Measurements from ENCODE around the gene CCDC110. TPM values are rescaled to one million over a fixed set of nuclear protein-coding genes. Genes with fewer than 3 reads are reported as not detected.

CCDC110 gene
- total RNA-seq, 4 donors from 2014 or later: 0.67 to 7.5 (median 2.4) TPM

GRCh38 chr4:185469580-185470154, 1.9 kb downstream of the CCDC110 start:
- no peak overlapping the region for H3K27ac ChIP-seq
- no peak overlapping the region for H3K4me3 ChIP-seq
- no peaks in the 10 kb centered on the region for H3K36me3 ChIP-seq
- TF ChIP-seq POLR2A (IDR thresholded peaks at IDR 0.05): no peak
- TF ChIP-seq POLR2AphosphoS5 (IDR thresholded peaks at IDR 0.05): no peak
- no peak for TF ChIP-seq EP300 (IDR thresholded peaks at IDR 0.05)
- TF ChIP-seq CTCF (IDR thresholded peaks at IDR 0.05): no peak
- no peak for ATAC-seq
- peaks cover 0 to 23% (median 0%) of the 10 kb centered on the region in 3 donors for H3K4me1 ChIP-seq
- 69 to 92% methylated on average over 3 to 7 of the region's 9 CpGs for WGBS, 2 donors (ENCODE audit: low coverage in 1 of 2)
- no peaks in the 10 kb centered on the region for H3K27me3 ChIP-seq
- H3K9me3 ChIP-seq: no peaks in the 10 kb centered on the region

- no peak for ATAC-seq
- no peak for TF ChIP-seq EP300 (IDR thresholded peaks at IDR 0.05)
- 80% methylated on average over 2 of the region's 2 CpGs; no CpG with 5 or more reads in 1 of the 2 donors for WGBS, 2 donors (ENCODE audit: low coverage in 1 of 2)
- no peak overlapping the region for H3K27ac ChIP-seq
- peaks cover 0 to 23% (median 0%) of the 10 kb centered on the region in 3 donors for H3K4me1 ChIP-seq
- H3K9me3 ChIP-seq: no peaks in the 10 kb centered on the region
- H3K36me3 ChIP-seq: no peaks in the 10 kb centered on the region
- H3K27me3 ChIP-seq: no peaks in the 10 kb centered on the region
- no peak overlapping the region for H3K4me3 ChIP-seq
These were observed 2.5 kb downstream of the CCDC110 start for GRCh38 chr4:185468999-185469398.

- no peaks in the 10 kb centered on the region for H3K36me3 ChIP-seq
- WGBS, 2 donors (ENCODE audit: low coverage in 1 of 2): 83 to 96% methylated on average over 3 to 7 of the region's 8 CpGs
- H3K27ac ChIP-seq: no peak overlapping the region
- no peak overlapping the region for H3K4me3 ChIP-seq
- peaks cover 0 to 23% (median 0%) of the 10 kb centered on the region in 3 donors for H3K4me1 ChIP-seq
- H3K27me3 ChIP-seq: no peaks in the 10 kb centered on the region
- no peak for TF ChIP-seq CTCF (IDR thresholded peaks at IDR 0.05)
- no peak for TF ChIP-seq POLR2A (IDR thresholded peaks at IDR 0.05)
- no peak for TF ChIP-seq EP300 (IDR thresholded peaks at IDR 0.05)
- TF ChIP-seq POLR2AphosphoS5 (IDR thresholded peaks at IDR 0.05): no peak
- H3K9me3 ChIP-seq: no peaks in the 10 kb centered on the region
- ATAC-seq: no peak
These were observed 3.5 kb downstream of the CCDC110 start for GRCh38 chr4:185467991-185468390.

- Histone ChIP-seq H3K9me3 (no peaks in the 10 kb centered on the region), H3K27me3 (no peaks in the 10 kb centered on the region), H3K4me1 (peaks cover 0 to 17% (median 0%) of the 10 kb centered on the region in 3 donors), H3K27ac (no peak overlapping the region), H3K36me3 (no peaks in the 10 kb centered on the region), H3K4me3 (no peak overlapping the region)
- TF ChIP-seq POLR2A (IDR thresholded peaks at IDR 0.05) (no peak), EP300 (IDR thresholded peaks at IDR 0.05) (no peak), POLR2AphosphoS5 (IDR thresholded peaks at IDR 0.05) (no peak), CTCF (IDR thresholded peaks at IDR 0.05) (no peak)
- WGBS, 2 donors (ENCODE audit: low coverage in 1 of 2): 30 to 54% methylated on average over 3 to 4 of the region's 4 CpGs
- no peak for ATAC-seq
These were observed 4.4 kb downstream of the CCDC110 start for GRCh38 chr4:185467101-185467500.

DNA sequence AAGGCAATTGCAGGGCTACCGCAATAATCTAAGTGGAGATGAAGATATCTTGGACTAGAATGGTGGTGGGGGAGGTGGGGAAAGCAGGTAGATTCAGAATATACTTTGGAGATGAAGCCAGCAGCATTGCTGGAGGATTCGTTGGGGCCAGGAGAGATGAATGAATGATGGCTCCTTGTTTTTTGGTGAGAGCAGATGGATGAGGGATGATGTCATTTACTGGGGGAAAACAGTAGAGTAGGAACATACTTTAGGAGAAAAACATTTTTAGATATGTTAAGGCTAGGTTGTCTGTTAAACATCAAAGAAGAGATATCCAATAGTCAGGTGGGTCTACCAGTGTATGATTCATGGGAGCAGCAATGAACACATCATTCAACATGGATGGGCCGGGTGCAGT, 5.8 kb downstream of the CCDC110 start:
- Histone ChIP-seq H3K4me3 (no peak overlapping the region), H3K27me3 (no peaks in the 10 kb centered on the region), H3K36me3 (no peaks in the 10 kb centered on the region), H3K27ac (no peak overlapping the region), H3K4me1 (peaks cover 0 to 11% (median 0%) of the 10 kb centered on the region in 3 donors), H3K9me3 (no peaks in the 10 kb centered on the region)
- ATAC-seq: no peak
- TF ChIP-seq POLR2AphosphoS5 (IDR thresholded peaks at IDR 0.05) (no peak), EP300 (IDR thresholded peaks at IDR 0.05) (no peak), POLR2A (IDR thresholded peaks at IDR 0.05) (no peak), CTCF (IDR thresholded peaks at IDR 0.05) (no peak)
- 93 to 100% methylated on average over 1 to 3 of the region's 3 CpGs for WGBS, 2 donors (ENCODE audit: low coverage in 1 of 2)

All from gastroesophageal sphincter (tissue), 4 donors.